Aorta (tissue), 5 donors: ENCODE measurements around the gene SMIM30. TPM values are rescaled to one million over a fixed set of nuclear protein-coding genes. Genes with fewer than 3 reads are reported as not detected.
"Not testable (repeated sequence)": the region's sequence is repeated elsewhere in the genome, so short reads cannot be mapped to it uniquely, and the experiment has no call there.

Source experiments
- ATAC-seq: fragments of 200-7000 bp; cut with Tn5 transposase; one replicate; pipeline ENCODE4 v1.9.1; 2022; ENCODE audit warnings: moderate library complexity; ENCODE audit not compliant: low FRiP score
- DNase-seq, 2 donors: peaks; one replicate each; pipeline ENCODE4 v3.0.0-alpha.2; 2020
- H3K27ac ChIP-seq, 2 donors: one replicate each; pipeline ENCODE4 v1.5.1; 2013; ENCODE audit warnings: low read length in 2 of 2, mild to moderate bottlenecking in 2 of 2, moderate library complexity in 2 of 2, control low read depth in 1 of 2, inconsistent platforms in 1 of 2, low read depth in 1 of 2
- H3K27me3 ChIP-seq, 2 donors: one replicate each; pipeline ENCODE4 v1.6.1; 2013; ENCODE audit warnings: control low read depth in 1 of 2, low read length in 1 of 2, mild to moderate bottlenecking in 1 of 2, moderate library complexity in 1 of 2; ENCODE audit not compliant: insufficient read depth in 2 of 2, control insufficient read depth in 1 of 2
- H3K36me3 ChIP-seq, 2 donors: one replicate each; pipeline ENCODE4 v1.6.1; 2013; ENCODE audit warnings: control low read depth in 1 of 2, low read length in 1 of 2, mild to moderate bottlenecking in 1 of 2; ENCODE audit not compliant: insufficient read depth in 2 of 2, control insufficient read depth in 1 of 2
- H3K4me1 ChIP-seq, 2 donors: one replicate each; pipeline ENCODE4 v1.6.1; 2013; ENCODE audit warnings: low read length in 2 of 2, control low read depth in 1 of 2, mild to moderate bottlenecking in 1 of 2, moderate library complexity in 1 of 2; ENCODE audit not compliant: insufficient read depth in 2 of 2, control insufficient read depth in 1 of 2
- H3K4me3 ChIP-seq, 2 donors: one replicate each; pipeline ENCODE4 v1.5.1; 2013; ENCODE audit warnings: low read length in 2 of 2, control low read depth in 1 of 2, mild to moderate bottlenecking in 1 of 2
- H3K9me3 ChIP-seq: one replicate; pipeline ENCODE4 v1.6.1; 2013; ENCODE audit warnings: mild to moderate bottlenecking, low read length; ENCODE audit not compliant: control insufficient read depth
- WGBS, 2 donors: extraction: QIAGEN DNeasy Blood & Tissue Kit; methylation state at CpG; one replicate each; pipeline ENCODE4 v1.1.7; 2013; 5-methylcytosine and 5-hydroxymethylcytosine counted together
- intact Hi-C, 2 donors: fragments of 100-400 bp; cut with DNase I; formaldehyde crosslinking; loops; one replicate each; pipeline versions ENCODE4 v1.14.2 to v1.15.0; 2022
- polyA plus RNA-seq, 2 donors: library from polyadenylated mRNA; stranded (reverse); fragments of 200-250 nt; gene quantifications; one replicate each; pipeline ENCODE4 v1.2.3, GENCODE V29; 2013
- total RNA-seq, 2 donors: library from RNA; stranded (reverse); fragmentation: NEBNext Ultra II Directional; extraction: Animal tissue kit (Norgen Biotek cat#: 25700); gene quantifications; one replicate each; pipeline ENCODE4 v1.2.1, GENCODE V29; 2021
- donor health status: healthy with polysubstance abuse.
- donor health status: Bipolar disorder and iron deficiency.
- donor health status: DM: no; HTN: no; CAD: no.
- donor health status: DM: no; HTN: no; CAD: no.
- donor health status: DM: yes; HTN: yes; CAD: no.

Gene SMIM30
- total and polyA plus RNA-seq, 4 donors: 31.6 to 102 (median 42.9) TPM

- intact Hi-C loops: no loop called here
- H3K9me3 ChIP-seq: no peaks in the 10 kb centered on the region
- DNase-seq (no peak), ATAC-seq (no peak)
- H3K4me1 ChIP-seq: no peaks in the 10 kb centered on the region
- no peak overlapping the region for H3K27ac ChIP-seq
- H3K4me3 ChIP-seq: no peak overlapping the region
- no peaks in the 10 kb centered on the region for H3K36me3 ChIP-seq
- WGBS, 2 donors: 86 to 97% methylated on average over 1 of the region's 1 CpG
- no peaks in the 10 kb centered on the region for H3K27me3 ChIP-seq
These were observed 2.3 kb upstream of the SMIM30 start for GRCh38 chr7:113120647-113121046.

- Histone ChIP-seq H3K27ac (no peak overlapping the region), H3K36me3 (no peaks in the 10 kb centered on the region), H3K9me3 (no peaks in the 10 kb centered on the region), H3K27me3 (no peaks in the 10 kb centered on the region), H3K4me1 (no peaks in the 10 kb centered on the region), H3K4me3 (no peak overlapping the region)
- intact Hi-C loops: loop anchor here (10.0 kb wide), 1 partner anchor 185 kb away; a partner anchor contains a TSS
- DNase-seq (no peak), ATAC-seq (no peak)
- WGBS, 2 donors: 85 to 89% methylated on average over 6 of the region's 6 CpGs
These were observed 1.1 kb upstream of the SMIM30 start for GRCh38 chr7:113119429-113119828.

DNA sequence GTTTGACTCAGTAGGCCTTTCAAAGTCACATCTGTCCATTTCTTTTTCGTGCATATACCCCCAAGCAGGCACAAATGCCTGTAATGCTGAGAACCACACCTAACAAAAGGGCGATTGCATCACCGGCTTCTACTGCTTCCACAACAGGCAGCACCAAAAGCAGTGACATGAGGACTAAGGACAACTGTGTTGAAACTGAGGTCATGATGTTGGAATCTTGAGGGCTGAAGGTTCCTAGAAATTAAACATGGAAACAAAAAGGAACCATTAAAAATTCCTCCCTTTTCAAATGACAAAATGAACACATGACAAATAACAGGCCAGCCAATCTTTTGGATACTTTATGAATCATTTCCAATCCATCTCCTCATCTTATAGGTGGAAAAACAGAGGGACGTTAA lies 980 bp downstream of the SMIM30 start:
- not testable (repeated sequence) for H3K36me3 ChIP-seq, H3K9me3 ChIP-seq, DNase-seq, ATAC-seq, H3K27ac ChIP-seq, H3K27me3 ChIP-seq, H3K4me1 ChIP-seq
- WGBS, 2 donors: 73 to 75% methylated on average over 4 of the region's 4 CpGs
- intact Hi-C loops: loop anchor here (10.0 kb wide), 1 partner anchor 183 kb away; a partner anchor contains a TSS
- H3K4me3 ChIP-seq: peak overlapping the region in 1 of 2 donors; percentile 97

GRCh38 chr7:113113912-113114311 lies 4.4 kb downstream of the SMIM30 start:
- no peak for ATAC-seq
- intact Hi-C loops: loop anchor here (10.0 kb wide), 1 partner anchor 179 kb away; a partner anchor contains a TSS

DNA sequence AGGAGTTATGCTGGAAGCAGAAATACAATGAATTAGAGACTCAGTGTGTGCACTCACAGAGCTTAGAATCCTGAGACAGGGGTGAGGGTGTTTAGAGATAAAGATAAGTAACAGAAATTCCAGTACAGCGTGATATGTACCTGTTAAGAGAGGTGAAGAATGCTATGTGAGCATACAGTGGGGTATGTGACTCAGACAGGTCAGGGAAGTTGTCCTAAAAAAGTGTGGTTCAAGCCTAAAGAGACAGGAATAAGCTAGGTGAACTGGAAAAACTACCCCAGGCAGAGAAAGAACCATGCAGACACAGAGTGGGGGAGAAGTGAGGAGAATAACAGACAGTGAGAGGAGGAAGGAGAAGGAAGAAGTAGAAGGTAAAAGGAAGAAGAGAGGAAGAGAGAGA lies 8.6 kb downstream of the SMIM30 start:
- no peak for DNase-seq
- Histone ChIP-seq H3K36me3 (no peaks in the 10 kb centered on the region), H3K27me3 (no peaks in the 10 kb centered on the region), H3K4me1 (no peaks in the 10 kb centered on the region), H3K9me3 (no peaks in the 10 kb centered on the region), H3K27ac (no peak overlapping the region), H3K4me3 (no peak overlapping the region)
- no peak for ATAC-seq
- WGBS, 2 donors: 95 to 97% methylated on average over 1 of the region's 1 CpG
- intact Hi-C loops: loop anchor here (10.0 kb wide), 1 partner anchor 175 kb away; a partner anchor contains a TSS

More at GRCh38 chr7:113113912-113114311, 4.4 kb downstream of the SMIM30 start:
- Histone ChIP-seq H3K27me3 (no peaks in the 10 kb centered on the region), H3K36me3 (no peaks in the 10 kb centered on the region), H3K4me1 (no peaks in the 10 kb centered on the region), H3K9me3 (no peaks in the 10 kb centered on the region), H3K4me3 (no peak overlapping the region), H3K27ac (no peak overlapping the region)
- no peak for DNase-seq
- 86 to 87% methylated on average over 2 of the region's 2 CpGs for WGBS, 2 donors

DNA sequence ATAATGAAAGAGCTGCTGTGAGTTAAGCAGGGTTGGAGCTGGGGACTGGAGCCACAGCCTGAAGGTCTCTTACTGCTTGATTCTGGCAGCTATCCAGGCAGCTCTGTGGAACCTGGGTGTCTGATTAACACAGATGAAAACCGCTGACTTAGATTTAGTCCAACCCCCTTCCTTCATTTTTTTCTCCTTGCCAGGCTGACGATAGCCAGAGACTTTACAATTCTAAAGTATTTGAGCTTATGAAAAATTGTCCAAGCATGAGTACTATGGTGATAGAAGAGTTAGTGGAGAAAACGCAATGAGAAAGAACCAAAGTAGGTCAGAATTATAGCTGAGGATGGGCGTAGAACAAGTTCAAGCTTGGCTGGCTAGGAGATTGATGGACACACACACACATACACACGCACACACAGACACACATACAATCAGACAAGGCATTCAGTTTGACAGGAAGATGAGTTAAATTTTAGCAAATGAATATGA lies 18.2 kb downstream of the SMIM30 start:
- intact Hi-C loops: no loop called here
- ATAC-seq (no peak), DNase-seq (peak in 1 of 2 donors; percentile 45)
- Histone ChIP-seq H3K36me3 (no peaks in the 10 kb centered on the region), H3K9me3 (no peaks in the 10 kb centered on the region), H3K4me1 (no peaks in the 10 kb centered on the region), H3K27me3 (no peaks in the 10 kb centered on the region), H3K4me3 (no peak overlapping the region), H3K27ac (no peak overlapping the region)
- 26 to 36% methylated on average over 5 of the region's 5 CpGs for WGBS, 2 donors

GRCh38 chr7:113099284-113099919 lies 19.0 kb downstream of the SMIM30 start:
- H3K27ac ChIP-seq: no peak overlapping the region
- no peaks in the 10 kb centered on the region for H3K4me1 ChIP-seq
- 20 to 50% methylated on average over 3 of the region's 3 CpGs for WGBS, 2 donors
- DNase-seq (no peak), ATAC-seq (no peak)
- H3K36me3 ChIP-seq: no peaks in the 10 kb centered on the region
- intact Hi-C loops: no loop called here
- no peaks in the 10 kb centered on the region for H3K9me3 ChIP-seq
- no peaks in the 10 kb centered on the region for H3K27me3 ChIP-seq
- no peak overlapping the region for H3K4me3 ChIP-seq

DNA sequence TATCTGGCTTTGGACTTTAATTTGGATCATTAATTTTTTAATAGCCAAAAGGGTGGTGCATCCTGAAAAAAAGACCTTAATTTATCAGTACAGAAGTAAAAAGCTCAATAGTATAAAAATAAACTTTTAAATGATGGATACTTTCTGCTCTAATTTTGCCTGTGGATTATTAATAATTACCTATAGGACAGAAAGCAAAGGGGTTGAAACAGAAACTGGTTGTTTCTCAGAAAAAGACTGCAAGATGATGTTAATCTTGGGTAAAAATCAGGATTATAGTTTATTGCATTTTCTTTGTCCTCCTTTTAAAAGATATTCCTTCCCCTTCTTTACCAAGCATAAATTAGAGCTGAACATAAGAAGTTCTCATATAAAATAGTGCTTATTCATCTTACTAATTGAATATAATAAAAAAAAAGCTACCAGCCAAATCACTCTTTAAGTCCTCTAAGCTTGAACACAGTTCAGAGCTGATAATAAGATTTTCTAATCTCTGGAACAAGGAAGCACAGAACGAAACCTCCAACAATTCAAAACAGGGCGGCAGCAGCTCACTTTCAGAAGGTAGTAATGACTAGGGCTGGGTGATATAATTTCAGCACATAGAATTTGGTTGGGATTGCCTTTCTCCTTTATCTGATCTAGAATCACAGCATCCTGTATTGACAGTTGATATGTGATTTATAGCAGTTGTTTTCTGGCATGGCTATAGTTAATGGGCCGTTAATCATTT lies 23.7 kb downstream of the SMIM30 start:
- DNase-seq (no peak), ATAC-seq (no peak)
- no peak overlapping the region for H3K4me3 ChIP-seq
- no peaks in the 10 kb centered on the region for H3K36me3 ChIP-seq
- no peak overlapping the region for H3K27ac ChIP-seq
- no peaks in the 10 kb centered on the region for H3K9me3 ChIP-seq
- intact Hi-C loops: no loop called here
- no peaks in the 10 kb centered on the region for H3K27me3 ChIP-seq
- WGBS, 2 donors: 87 to 91% methylated on average over 3 of the region's 3 CpGs
- no peaks in the 10 kb centered on the region for H3K4me1 ChIP-seq

- DNase-seq (no peak), ATAC-seq (no peak)
- intact Hi-C loops: no loop called here
- no peaks in the 10 kb centered on the region for H3K9me3 ChIP-seq
- no peaks in the 10 kb centered on the region for H3K36me3 ChIP-seq
- H3K27ac ChIP-seq: no peak overlapping the region
- 87 to 89% methylated on average over 1 of the region's 1 CpG for WGBS, 2 donors
- H3K4me1 ChIP-seq: no peaks in the 10 kb centered on the region
- no peak overlapping the region for H3K4me3 ChIP-seq
- no peaks in the 10 kb centered on the region for H3K27me3 ChIP-seq
These were observed 24.8 kb downstream of the SMIM30 start for GRCh38 chr7:113093561-113093960.
